Adrenal gland (tissue), 12 donors: ENCODE measurements around the gene FTL. TPM values are rescaled to one million over a fixed set of nuclear protein-coding genes. Genes with fewer than 3 reads are reported as not detected.

ENCODE experiments used
- DNase-seq, 7 donors: peaks; one replicate each; pipeline ENCODE4 v3.0.0-alpha.2; 2019 to 2020
- H3K27ac ChIP-seq, 5 donors: fragments of 200-600 bp; sonication (generic) in 4 of 5; 1 replicate in 3 of 5; 2 replicates in 2 of 5; pipeline versions ENCODE4 v1.5.1 to v1.8.0; 2016 to 2020; ENCODE audit warnings: mild to moderate bottlenecking in 1 of 5
- H3K27me3 ChIP-seq: fragments of 200-600 bp; 2 replicates; pipeline ENCODE4 v1.8.0; 2021
- H3K36me3 ChIP-seq, 2 donors: fragments of 200-600 bp; replicated peaks in 1 of 2; 1 replicate in 1 of 2; 2 replicates in 1 of 2; pipeline versions ENCODE4 v1.5.1 to v1.8.0; 2018 to 2022
- H3K4me1 ChIP-seq, 2 donors: fragments of 200-600 bp; replicated peaks in 1 of 2; 1 replicate in 1 of 2; 2 replicates in 1 of 2; pipeline versions ENCODE4 v1.5.1 to v1.8.0; 2018 to 2021
- H3K4me3 ChIP-seq, 4 donors: fragments of 200-600 bp; sonication (generic) in 3 of 4; one replicate each; pipeline ENCODE4 v1.5.1; 2016 to 2018
- H3K9me3 ChIP-seq, 3 donors: fragments of 200-600 bp; sonication (generic) in 1 of 3; replicated peaks in 1 of 3; 1 replicate in 2 of 3; 2 replicates in 1 of 3; pipeline versions ENCODE4 v1.5.1 to v1.8.0; 2016 to 2021
- CTCF ChIP-seq, 6 experiments: fragments of 450-650 bp in 4 of 6; fragments of 200-600 bp in 2 of 6; sonication (generic) in 1 of 6; IDR thresholded peaks; 1 replicate in 5 of 6; 2 replicates in 1 of 6; pipeline versions ENCODE4 v1.5.1 to v1.8.0; 2016 to 2021; ENCODE audit warnings: antibody characterized with exemption in 6 of 6, mild to moderate bottlenecking in 2 of 6, moderate library complexity in 1 of 6
- POLR2A ChIP-seq, 2 donors: fragments of 450-650 bp; IDR thresholded peaks; one replicate each; pipeline ENCODE4 v1.6.1; 2017; ENCODE audit warnings: antibody characterized with exemption in 2 of 2, mild to moderate bottlenecking in 2 of 2, moderate library complexity in 1 of 2
- WGBS, 4 donors: extraction: QIAGEN DNeasy Blood & Tissue Kit in 2 of 4; methylation state at CpG; one replicate each; pipeline versions ENCODE4 v1.1.5 to v1.1.7; 2013 to 2017; 5-methylcytosine and 5-hydroxymethylcytosine counted together
- intact Hi-C, 2 donors: fragments of 100-400 bp; cut with DNase I; formaldehyde crosslinking; loops; one replicate each; pipeline versions ENCODE4 v1.14.1 to v1.15.0; 2022 to 2023
- polyA plus RNA-seq, 3 donors: library from polyadenylated mRNA; stranded (reverse); fragments of 200-250 nt in 2 of 3; fragments of 350-450 nt in 1 of 3; fragmentation: Illumina TruSeq in 1 of 3; extraction: RNeasy Lipid Tissue Mini Kit (QIAGEN cat#74804) in 1 of 3; gene quantifications; one replicate each; pipeline ENCODE4 v1.2.3, GENCODE V29; 2013 to 2014
- total RNA-seq, 9 donors: library from RNA; depleted of rRNA in 4 of 9; stranded (reverse); fragments of >200 nt in 4 of 9; fragments of 120-200 nt in 1 of 9; fragmentation: NEBNext Ultra II Directional in 1 of 9; extraction: Animal tissue kit (Norgen Biotek cat#: 25700) in 1 of 9; gene quantifications; one replicate each; pipeline versions ENCODE4 v1.1.0 to v1.2.4, GENCODE V29; 2013 to 2023
- donor health status: healthy with polysubstance abuse.
- donor health status: Bipolar disorder and iron deficiency.
- donor health status: DM: yes; HTN: yes; CAD: no.
- donor health status: DM: no; HTN: no; CAD: no.
- donor health status: DM: no; HTN: no; CAD: no.
- donor health status: DM: yes; HTN: yes; CAD: no.

The FTL gene
- total and polyA plus RNA-seq, 12 donors: 2,288 to 11,726 (median 4,068) TPM

- H3K4me3 ChIP-seq: no peak overlapping the region
- H3K36me3 ChIP-seq: no peaks in the 10 kb centered on the region
- intact Hi-C loops: no loop called here
- 78 to 94% (median 87%) methylated on average over 2 of the region's 2 CpGs for WGBS, 4 donors
- peaks cover 0 to 5% (median 0%) of the 10 kb centered on the region in 3 donors for H3K9me3 ChIP-seq
- no peaks in the 10 kb centered on the region for H3K27me3 ChIP-seq
- no peak for DNase-seq
- H3K27ac ChIP-seq: no peak overlapping the region
- no peaks in the 10 kb centered on the region for H3K4me1 ChIP-seq
- no peak for TF ChIP-seq POLR2A (IDR thresholded peaks at IDR 0.05)
Measured at GRCh38 chr19:48945817-48946216, 19.3 kb upstream of the FTL start.

GRCh38 chr19:48946463-48947257 is 18.4 kb upstream of the FTL start:
- Histone ChIP-seq H3K36me3 (no peaks in the 10 kb centered on the region), H3K4me1 (no peaks in the 10 kb centered on the region), H3K9me3 (no peaks in the 10 kb centered on the region), H3K4me3 (no peak overlapping the region), H3K27ac (no peak overlapping the region), H3K27me3 (no peaks in the 10 kb centered on the region)
- DNase-seq: no peak
- no peak for TF ChIP-seq POLR2A (IDR thresholded peaks at IDR 0.05)
- TF ChIP-seq CTCF (IDR thresholded peaks at IDR 0.05): no peak
- 75 to 100% (median 92%) methylated on average over 1 to 9 of the region's 9 CpGs for WGBS, 4 donors
- intact Hi-C loops: no loop called here

- H3K4me1 ChIP-seq: no peaks in the 10 kb centered on the region
- intact Hi-C loops: no loop called here
- H3K27me3 ChIP-seq: no peaks in the 10 kb centered on the region
- no peaks in the 10 kb centered on the region for H3K36me3 ChIP-seq
- no peaks in the 10 kb centered on the region for H3K9me3 ChIP-seq
- TF ChIP-seq POLR2A (IDR thresholded peaks at IDR 0.05) (no peak), CTCF (IDR thresholded peaks at IDR 0.05) (no peak)
- no peak overlapping the region for H3K27ac ChIP-seq
- WGBS, 4 donors: 96 to 100% (median 99%) methylated on average over 2 to 3 of the region's 3 CpGs
- no peak overlapping the region for H3K4me3 ChIP-seq
- no peak for DNase-seq
Measured at GRCh38 chr19:48947258-48947542, 17.9 kb upstream of the FTL start.

GRCh38 chr19:48950159-48950558 is 14.9 kb upstream of the FTL start:
- WGBS, 4 donors: 63 to 75% (median 71%) methylated on average over 3 of the region's 3 CpGs
- H3K4me3 ChIP-seq: no peak overlapping the region

GRCh38 chr19:48950830-48951519 is 14.1 kb upstream of the FTL start:
- intact Hi-C loops: no loop called here

More at GRCh38 chr19:48950159-48950558, 14.9 kb upstream of the FTL start:
- no peaks in the 10 kb centered on the region for H3K27me3 ChIP-seq
- intact Hi-C loops: no loop called here
- H3K27ac ChIP-seq: no peak overlapping the region
- TF ChIP-seq POLR2A (IDR thresholded peaks at IDR 0.05): no peak
- no peak for DNase-seq
- H3K9me3 ChIP-seq: no peaks in the 10 kb centered on the region
- H3K36me3 ChIP-seq: no peaks in the 10 kb centered on the region
- peaks cover 0 to 2% of the 10 kb centered on the region in 2 donors for H3K4me1 ChIP-seq

More at GRCh38 chr19:48950830-48951519, 14.1 kb upstream of the FTL start:
- peaks cover 0 to 10% of the 10 kb centered on the region in 2 donors for H3K4me1 ChIP-seq
- no peak overlapping the region for H3K4me3 ChIP-seq
- no peak for DNase-seq
- no peaks in the 10 kb centered on the region for H3K9me3 ChIP-seq
- 36 to 43% (median 43%) methylated on average over 9 of the region's 9 CpGs for WGBS, 4 donors
- H3K27me3 ChIP-seq: no peaks in the 10 kb centered on the region
- no peak for TF ChIP-seq POLR2A (IDR thresholded peaks at IDR 0.05)
- no peak for TF ChIP-seq CTCF (IDR thresholded peaks at IDR 0.05)
- peak overlapping the region in 2 of 5 donors; percentile 8 to 24 for H3K27ac ChIP-seq
- no peaks in the 10 kb centered on the region for H3K36me3 ChIP-seq
